Kidney glomerular epithelial cell (primary cell): ENCODE data around the gene CABP4.

ENCODE experiments used
- DNase-seq: peaks from one replicate; lab custom pipeline; 2025; lab: John Stamatoyannopoulos, UW

Gene CABP4

GRCh38 chr11:67435727-67436458 lies 19.3 kb upstream of the CABP4 start:
- no peak for DNase-seq

- no peak for DNase-seq
Observed at GRCh38 chr11:67436459-67437081, 18.6 kb upstream of the CABP4 start.

GRCh38 chr11:67437082-67437808 lies 17.9 kb upstream of the CABP4 start, which contains the start of gene PTPRCAP:
PTPRCAP (minus strand) TSS chr11:67437682; CDS start chr11:67437619, 63 bp downstream.
- no peak for DNase-seq

- no peak for DNase-seq
Observed at GRCh38 chr11:67437809-67438157, 17.4 kb upstream of the CABP4 start.

- no peak for DNase-seq
Observed at GRCh38 chr11:67438158-67438902, 16.8 kb upstream of the CABP4 start.

GRCh38 chr11:67439321-67440228 lies 15.6 kb upstream of the CABP4 start:
- DNase-seq: no peak

- no peak for DNase-seq
Observed at GRCh38 chr11:67440229-67441097, 14.7 kb upstream of the CABP4 start.

GRCh38 chr11:67441098-67441563 lies 14.0 kb upstream of the CABP4 start:
- no peak for DNase-seq

GRCh38 chr11:67441731-67442351 lies 13.3 kb upstream of the CABP4 start:
- DNase-seq: no peak

- no peak for DNase-seq
Observed at GRCh38 chr11:67442504-67443404, 12.4 kb upstream of the CABP4 start.

- DNase-seq: no peak
Observed at GRCh38 chr11:67445515-67445914, 9.6 kb upstream of the CABP4 start.

- DNase-seq: no peak
Observed at GRCh38 chr11:67448220-67448609, 6.9 kb upstream of the CABP4 start.

- DNase-seq: no peak
Observed at GRCh38 chr11:67449116-67449844, 5.9 kb upstream of the CABP4 start.

GRCh38 chr11:67450796-67451657 lies 4.1 kb upstream of the CABP4 start:
- no peak for DNase-seq

- no peak for DNase-seq
Observed at GRCh38 chr11:67451658-67451976, 3.5 kb upstream of the CABP4 start.

GRCh38 chr11:67452141-67452952 lies 2.8 kb upstream of the CABP4 start, which contains the start of gene GPR152:
GPR152 (minus strand) TSS chr11:67452729; CDS start chr11:67452724, 5 bp downstream.
- DNase-seq: no peak
